BE2C (cell line): Measurements from ENCODE around the gene RANBP10.
"Not testable (repeated sequence)": the region's sequence is repeated elsewhere in the genome, so short reads cannot be mapped to it uniquely, and the experiment has no call there.

Experiments used
- DNase-seq: peaks from one replicate; pipeline ENCODE4 v3.0.0-alpha.2; 2020
- H3K27me3 ChIP-seq: fragments of 250-450 bp; sonication (Bioruptor Pico); 2 replicates; pipeline ENCODE4 v1.5.1; 2020; ENCODE audit warnings: mild to moderate bottlenecking
- H3K36me3 ChIP-seq: fragments of 250-450 bp; sonication (Bioruptor Pico); 2 replicates; pipeline ENCODE4 v1.5.1; 2020; ENCODE audit warnings: mild to moderate bottlenecking
- H3K4me1 ChIP-seq: fragments of 250-450 bp; sonication (Bioruptor Pico); 2 replicates; pipeline ENCODE4 v1.5.1; 2020
- H3K4me3 ChIP-seq: 2 replicates; pipeline ENCODE4 v1.5.1; 2011; ENCODE audit warnings: low read depth, low read length
- H3K9me3 ChIP-seq: fragments of 250-450 bp; sonication (Bioruptor Pico); 2 replicates; pipeline ENCODE4 v1.5.1; 2020
- TF ChIP-seq, protein P1 (sequence below): IDR thresholded peaks from 2 replicates; pipeline ENCODE4 v1.5.1; 2012; ENCODE audit warnings: mild to moderate bottlenecking, low read depth, low read length

The RANBP10 gene

DNA sequence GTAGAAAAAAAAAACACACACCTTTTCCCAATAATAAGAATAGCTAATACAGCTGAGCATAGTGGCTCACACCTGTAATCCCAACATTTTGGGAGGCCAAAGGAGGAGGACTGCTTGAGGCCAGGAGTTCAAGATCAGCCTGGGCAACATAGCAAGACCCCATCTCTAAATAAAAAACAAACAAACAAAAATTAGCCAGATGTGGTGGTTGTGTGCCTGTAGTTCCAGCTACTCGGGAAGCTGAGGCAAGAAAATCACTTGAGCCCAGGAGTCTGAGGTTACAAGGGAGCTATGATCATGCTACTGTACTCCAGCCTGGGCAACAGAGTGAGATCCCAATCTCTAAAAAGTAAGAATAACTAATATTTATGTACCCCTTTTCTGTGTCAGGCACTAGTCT is 44.4 kb downstream of the RANBP10 start:
- H3K27me3 ChIP-seq = no peaks in the 10 kb centered on the region
- TF ChIP-seq, protein P1, sequence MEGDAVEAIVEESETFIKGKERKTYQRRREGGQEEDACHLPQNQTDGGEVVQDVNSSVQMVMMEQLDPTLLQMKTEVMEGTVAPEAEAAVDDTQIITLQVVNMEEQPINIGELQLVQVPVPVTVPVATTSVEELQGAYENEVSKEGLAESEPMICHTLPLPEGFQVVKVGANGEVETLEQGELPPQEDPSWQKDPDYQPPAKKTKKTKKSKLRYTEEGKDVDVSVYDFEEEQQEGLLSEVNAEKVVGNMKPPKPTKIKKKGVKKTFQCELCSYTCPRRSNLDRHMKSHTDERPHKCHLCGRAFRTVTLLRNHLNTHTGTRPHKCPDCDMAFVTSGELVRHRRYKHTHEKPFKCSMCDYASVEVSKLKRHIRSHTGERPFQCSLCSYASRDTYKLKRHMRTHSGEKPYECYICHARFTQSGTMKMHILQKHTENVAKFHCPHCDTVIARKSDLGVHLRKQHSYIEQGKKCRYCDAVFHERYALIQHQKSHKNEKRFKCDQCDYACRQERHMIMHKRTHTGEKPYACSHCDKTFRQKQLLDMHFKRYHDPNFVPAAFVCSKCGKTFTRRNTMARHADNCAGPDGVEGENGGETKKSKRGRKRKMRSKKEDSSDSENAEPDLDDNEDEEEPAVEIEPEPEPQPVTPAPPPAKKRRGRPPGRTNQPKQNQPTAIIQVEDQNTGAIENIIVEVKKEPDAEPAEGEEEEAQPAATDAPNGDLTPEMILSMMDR = no peak
- no peak for DNase-seq
- no peak overlapping the region for H3K4me3 ChIP-seq
- no peaks in the 10 kb centered on the region for H3K9me3 ChIP-seq
- no peaks in the 10 kb centered on the region for H3K4me1 ChIP-seq
- no peaks in the 10 kb centered on the region; the same call in 1 of the 2 replicates for H3K36me3 ChIP-seq

DNA sequence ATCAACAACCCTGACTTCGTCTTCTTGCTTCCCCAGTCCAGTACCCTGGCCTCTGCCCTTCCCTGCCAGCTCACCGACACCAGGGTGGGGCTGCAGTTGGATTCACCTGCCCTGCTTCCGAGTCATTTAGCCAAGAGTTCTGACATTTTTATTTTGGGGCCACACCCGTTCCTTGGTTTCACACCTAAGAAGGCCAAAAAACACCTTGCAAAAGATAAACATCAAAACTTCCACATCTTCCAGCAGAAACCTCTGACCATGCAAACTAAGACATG is 45.5 kb downstream of the RANBP10 start:
- no peak overlapping the region for H3K4me3 ChIP-seq
- TF ChIP-seq, protein P1 = no peak
- no peaks in the 10 kb centered on the region; the same call in 1 of the 2 replicates for H3K36me3 ChIP-seq
- H3K9me3 ChIP-seq = no peaks in the 10 kb centered on the region
- no peaks in the 10 kb centered on the region for H3K4me1 ChIP-seq
- no peak for DNase-seq
- H3K27me3 ChIP-seq = no peaks in the 10 kb centered on the region

DNA sequence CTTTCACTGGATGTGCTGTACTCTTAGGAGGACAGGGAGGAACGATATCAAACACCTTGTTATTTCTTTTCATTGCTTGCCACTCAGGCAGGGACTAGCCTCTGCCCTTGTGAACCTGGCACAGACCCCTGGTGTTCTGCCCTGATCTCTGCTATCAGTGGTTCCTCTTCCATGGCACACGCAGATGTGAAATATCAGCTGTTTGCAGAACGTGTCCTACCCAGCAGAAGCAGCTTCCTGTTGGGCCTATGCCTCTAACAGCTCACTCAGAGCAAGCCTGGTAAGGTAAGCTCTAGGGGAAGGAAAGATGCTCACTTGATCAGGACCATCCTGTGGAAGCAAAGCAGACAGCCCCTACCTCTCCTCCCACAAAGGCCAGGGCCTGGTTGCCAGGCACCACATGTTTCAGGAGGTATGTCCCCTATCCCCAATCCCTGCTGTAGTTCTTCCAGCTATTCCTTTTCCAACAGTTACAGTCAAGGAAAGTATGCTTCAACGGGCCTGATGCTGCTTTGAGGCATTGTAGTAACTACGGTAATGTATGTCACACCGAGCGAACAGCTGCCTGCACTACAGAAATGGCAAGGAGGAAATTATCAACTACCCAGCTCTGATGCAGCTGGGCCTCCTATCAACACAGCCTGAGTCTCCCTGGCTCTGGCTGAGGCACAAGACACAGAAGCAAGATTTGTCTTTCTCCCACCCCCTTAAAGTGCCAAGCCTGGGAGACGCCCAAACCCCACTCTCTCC is 46.0 kb downstream of the RANBP10 start:
- no peaks in the 10 kb centered on the region for H3K4me1 ChIP-seq

DNA sequence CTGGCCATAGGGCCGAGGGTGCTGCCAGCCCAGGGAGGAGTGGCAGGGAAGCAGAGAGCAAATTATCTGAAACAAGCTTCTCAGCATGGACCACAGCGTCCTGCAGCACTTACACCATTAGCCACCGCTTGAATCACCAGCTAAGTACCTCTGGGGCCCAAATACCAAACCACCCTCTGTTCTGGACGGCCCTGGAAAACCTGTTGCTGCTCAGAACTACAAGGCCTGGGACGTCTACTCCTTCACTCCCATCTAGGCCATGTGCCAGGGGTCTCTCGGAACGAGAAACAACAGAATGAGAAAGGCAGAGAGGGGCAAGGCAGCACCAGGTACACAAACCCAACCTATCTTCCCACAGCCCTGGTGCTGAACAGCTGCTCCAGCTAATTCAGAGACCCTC is 47.4 kb downstream of the RANBP10 start:
- Histone ChIP-seq H3K4me1 (no peaks in the 10 kb centered on the region), H3K36me3 (no peaks in the 10 kb centered on the region; the same call in 1 of the 2 replicates), H3K4me3 (no peak overlapping the region), H3K9me3 (no peaks in the 10 kb centered on the region), H3K27me3 (no peaks in the 10 kb centered on the region)
- no peak for DNase-seq
- TF ChIP-seq, protein P1 = no peak

More for the DNA sequence above, 46.0 kb downstream of the RANBP10 start:
- Histone ChIP-seq H3K4me3 (no peak overlapping the region), H3K36me3 (no peaks in the 10 kb centered on the region; the same call in 1 of the 2 replicates), H3K9me3 (no peaks in the 10 kb centered on the region), H3K27me3 (no peaks in the 10 kb centered on the region)
- no peak for DNase-seq
- TF ChIP-seq, protein P1 = no peak

DNA sequence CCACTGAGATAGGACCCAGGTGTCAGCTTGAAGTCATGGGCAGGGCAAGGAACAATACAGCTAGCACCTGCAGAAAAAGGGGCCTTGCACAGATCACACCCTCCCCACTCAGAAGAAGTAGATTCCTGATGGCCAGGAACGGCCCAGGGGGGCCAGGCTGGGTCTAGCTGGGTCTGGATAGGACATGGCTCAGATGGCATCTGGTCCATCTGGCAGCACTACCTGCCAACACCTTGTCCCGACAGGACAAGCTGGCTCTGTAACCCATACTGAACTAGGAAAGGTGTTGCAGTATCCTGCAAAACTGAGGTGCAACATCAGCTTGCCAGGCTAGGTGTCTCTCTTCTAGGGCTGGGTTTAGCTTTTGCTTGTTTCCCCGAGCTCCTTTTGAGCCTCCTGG is 48.4 kb downstream of the RANBP10 start:
- Histone ChIP-seq H3K4me1 (no peaks in the 10 kb centered on the region), H3K27me3 (no peaks in the 10 kb centered on the region), H3K36me3 (no peaks in the 10 kb centered on the region; the same call in 1 of the 2 replicates), H3K4me3 (no peak overlapping the region), H3K9me3 (no peaks in the 10 kb centered on the region)
- DNase-seq = no peak
- TF ChIP-seq, protein P1 = no peak

DNA sequence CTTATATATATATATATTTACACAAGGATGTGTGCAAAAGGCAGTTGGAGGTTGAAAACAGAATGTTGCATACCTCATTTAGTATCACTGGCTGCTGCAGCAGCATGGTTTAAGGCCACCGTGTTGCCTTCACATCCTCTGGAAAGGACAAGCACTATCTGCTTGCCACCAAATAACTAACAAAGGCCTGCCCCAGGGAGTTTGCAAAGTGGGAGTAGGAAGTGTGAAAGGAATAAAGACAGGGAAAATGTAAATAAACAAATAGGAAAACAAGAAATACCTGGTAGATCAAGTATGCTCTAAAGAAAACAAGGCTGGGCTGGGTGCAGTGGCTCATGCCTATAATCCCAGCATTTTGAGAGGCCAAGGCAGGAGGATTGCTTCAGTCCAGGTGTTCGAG is 53.7 kb downstream of the RANBP10 start:
- H3K4me1 ChIP-seq = no peaks in the 10 kb centered on the region
- no peaks in the 10 kb centered on the region for H3K9me3 ChIP-seq
- no peaks in the 10 kb centered on the region for H3K36me3 ChIP-seq
- no peak overlapping the region for H3K4me3 ChIP-seq
- no peak for DNase-seq
- TF ChIP-seq, protein P1 = no peak
- no peaks in the 10 kb centered on the region for H3K27me3 ChIP-seq

DNA sequence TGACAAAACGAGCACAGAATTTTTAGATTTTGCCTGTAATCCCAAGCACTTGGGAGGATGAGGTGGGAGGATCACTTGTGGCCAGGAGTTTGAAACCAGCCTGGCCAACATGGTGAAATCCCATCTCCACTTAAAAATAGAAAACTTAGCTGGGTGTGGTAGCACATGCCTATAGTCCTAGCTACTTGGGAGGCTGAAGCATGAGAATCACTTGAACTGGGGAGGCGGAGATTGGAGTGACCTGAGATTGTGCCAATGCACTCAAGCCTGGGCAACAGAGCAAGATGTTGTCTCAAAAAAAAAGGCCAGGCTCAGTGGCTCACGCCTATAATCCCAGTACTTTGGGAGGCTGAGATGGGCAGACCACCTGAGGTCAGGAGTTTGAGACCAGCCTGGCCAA is 55.0 kb downstream of the RANBP10 start:
- not testable (repeated sequence) for H3K36me3 ChIP-seq, H3K4me3 ChIP-seq, DNase-seq, H3K27me3 ChIP-seq, H3K9me3 ChIP-seq, H3K4me1 ChIP-seq
